SKM-1 treated with dmso at 0.1 percent for 144 hours (cell line): ENCODE results near the gene ANKRD13A.
A peak's percentile ranks its signal among the peaks of the same experiment; 100 is the strongest.
"Not testable (repeated sequence)": the region's sequence is repeated elsewhere in the genome, so short reads cannot be mapped to it uniquely, and the experiment has no call there.

Source experiments
- DNase-seq: peaks from one replicate; lab custom pipeline; 2025; ENCODE audit not compliant: unreplicated experiment; lab: John Stamatoyannopoulos, UW

The ANKRD13A gene

DNA sequence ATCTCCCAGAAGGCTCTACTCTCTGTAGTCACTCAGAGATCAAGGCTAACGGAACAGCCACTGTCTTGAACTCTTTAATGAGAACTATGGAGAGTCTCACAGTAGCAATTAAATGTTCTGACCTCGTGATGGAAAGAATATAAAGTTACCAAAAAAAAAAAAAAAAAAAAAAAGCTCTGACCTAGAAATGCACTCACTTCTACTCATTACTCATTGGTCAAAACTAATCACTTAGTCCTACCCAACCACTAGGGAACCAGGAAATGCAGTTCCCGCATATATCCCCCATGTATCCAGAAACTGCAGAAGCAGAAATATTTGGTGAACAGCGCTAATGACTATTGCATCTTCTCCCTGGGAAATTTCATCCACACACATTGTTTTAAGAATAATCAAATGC, 78.6 kb downstream of the ANKRD13A start:
- DNase-seq: no peak

- DNase-seq: peak; percentile 23
These were observed 80.5 kb downstream of the ANKRD13A start for GRCh38 chr12:110079477-110080400.

- no peak for DNase-seq
These were observed 81.2 kb downstream of the ANKRD13A start for GRCh38 chr12:110080410-110080809.

GRCh38 chr12:110084314-110085015, 85.2 kb downstream of the ANKRD13A start:
- DNase-seq: no peak

GRCh38 chr12:110088216-110088615, 89.0 kb downstream of the ANKRD13A start:
- not testable (repeated sequence) for DNase-seq

DNA sequence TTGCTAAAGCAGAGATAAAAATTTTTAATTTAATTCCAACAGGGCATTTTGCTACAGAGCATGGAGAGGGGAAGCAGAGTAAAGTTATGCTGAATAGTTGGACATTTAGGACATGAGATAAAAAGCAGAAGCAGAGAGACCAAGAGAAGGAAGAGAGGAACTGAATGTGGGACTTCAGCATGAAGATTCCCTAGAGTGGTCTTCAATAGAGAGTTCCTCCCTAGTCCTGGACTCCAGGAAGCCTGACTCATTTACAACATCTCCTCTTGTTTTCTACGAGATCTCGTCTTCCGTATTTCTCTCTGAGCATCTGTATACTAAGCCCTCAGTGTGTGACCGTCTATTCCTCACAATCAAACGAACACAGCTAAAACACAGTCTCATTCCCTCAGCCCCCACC, 89.7 kb downstream of the ANKRD13A start:
- DNase-seq: peak; percentile 8
